A673 (cell line): ENCODE results near the gene REEP6.

Experiments
- CTCF ChIP-seq: fragments of 300-800, 200-600 bp; sonication (generic); conservative IDR thresholded peaks from 2 replicates; pipeline ENCODE4 v1.5.1; 2017; ENCODE audit warnings: low read depth, mild to moderate bottlenecking, antibody characterized with exemption, low read length, moderate library complexity, mixed read lengths
- EZH2 ChIP-seq: fragments of 200-600 bp; sonication (generic); IDR thresholded peaks from 2 replicates; pipeline ENCODE4 v1.6.1; 2017; ENCODE audit warnings: borderline replicate concordance, low read depth, mild to moderate bottlenecking, mixed read lengths, antibody characterized with exemption, low read length; ENCODE audit not compliant: poor library complexity, severe bottlenecking

GRCh38 chr19:1450735-1451731, 39.9 kb upstream of the REEP6 start:
- TF ChIP-seq CTCF (no peak), EZH2 (no peak)
